Activated CD4-positive, alpha-beta T cell treated with anti-CD3 and anti-CD28 coated beads for 24 hours (primary cell): ENCODE results near the gene TMPRSS4.

Source experiments
- DNase-seq, 2 donors: peaks; one replicate each; pipeline ENCODE4 v3.0.0-alpha.2; 2020; ENCODE audit warnings: low read depth in 2 of 2

TMPRSS4 gene

GRCh38 chr11:118079491-118079890, 2.6 kb downstream of the TMPRSS4 start:
- DNase-seq, result no peak

- DNase-seq, result no peak
Measured at GRCh38 chr11:118080296-118080695, 3.4 kb downstream of the TMPRSS4 start.

GRCh38 chr11:118081241-118081958, 4.5 kb downstream of the TMPRSS4 start:
- no peak for DNase-seq

- no peak for DNase-seq
Measured at GRCh38 chr11:118082880-118083552, 6.1 kb downstream of the TMPRSS4 start.

GRCh38 chr11:118084247-118084646, 7.4 kb downstream of the TMPRSS4 start:
- DNase-seq, result no peak

GRCh38 chr11:118084656-118085055, 7.8 kb downstream of the TMPRSS4 start:
- no peak for DNase-seq

- DNase-seq, result no peak
Measured at GRCh38 chr11:118086913-118087768, 10.3 kb downstream of the TMPRSS4 start, which contains the start of gene SMIM35. TSS of gene SMIM35 (minus strand) at chr11:118086963. CDS start at chr11:118086757, 206 bp downstream.

GRCh38 chr11:118087931-118088330, 11.1 kb downstream of the TMPRSS4 start:
- DNase-seq, result no peak

- DNase-seq, result no peak
Measured at GRCh38 chr11:118088531-118088930, 11.7 kb downstream of the TMPRSS4 start.

- no peak for DNase-seq
Measured at GRCh38 chr11:118090545-118091162, 13.8 kb downstream of the TMPRSS4 start.

- no peak for DNase-seq
Measured at GRCh38 chr11:118091690-118092089, 14.8 kb downstream of the TMPRSS4 start.

GRCh38 chr11:118092907-118093571, 16.2 kb downstream of the TMPRSS4 start:
- DNase-seq, result no peak

- no peak for DNase-seq
Measured at GRCh38 chr11:118095493-118095892, 18.6 kb downstream of the TMPRSS4 start.

GRCh38 chr11:118095967-118096367, 19.1 kb downstream of the TMPRSS4 start:
- no peak for DNase-seq

- no peak for DNase-seq
Measured at GRCh38 chr11:118098996-118099837, 22.3 kb downstream of the TMPRSS4 start.

GRCh38 chr11:118099838-118100556, 23.1 kb downstream of the TMPRSS4 start:
- no peak for DNase-seq

- no peak for DNase-seq
Measured at GRCh38 chr11:118100691-118101232, 23.9 kb downstream of the TMPRSS4 start.

GRCh38 chr11:118102721-118103261, 25.9 kb downstream of the TMPRSS4 start:
- DNase-seq, result no peak

GRCh38 chr11:118104491-118104890, 27.6 kb downstream of the TMPRSS4 start:
- DNase-seq, result no peak
